Hepatocyte (in vitro differentiated cells): ENCODE data around the gene ARSJ. TPM values are rescaled to one million over a fixed set of nuclear protein-coding genes. Genes with fewer than 3 reads are reported as not detected.

Experiments used
- DNase-seq: peaks from one replicate; pipeline ENCODE4 v3.0.0-alpha.2; 2016; ENCODE audit warnings: low spot score
- H2AFZ ChIP-seq: fragments of 200-600 bp; sonication (generic); 2 replicates; pipeline ENCODE4 v1.6.0; 2016; ENCODE audit warnings: antibody characterized with exemption, mild to moderate bottlenecking
- H3K27ac ChIP-seq: fragments of 200-600 bp; sonication (generic); 2 replicates; pipeline ENCODE4 v1.5.1; 2016; ENCODE audit warnings: mild to moderate bottlenecking
- H3K27me3 ChIP-seq: fragments of 200-600 bp; sonication (generic); 2 replicates; pipeline ENCODE4 v1.6.1; 2016
- H3K36me3 ChIP-seq: fragments of 200-600 bp; sonication (generic); replicated peaks from 2 replicates; pipeline ENCODE4 v1.5.1; 2016; ENCODE audit warnings: low read depth; ENCODE audit not compliant: insufficient read depth
- H3K4me1 ChIP-seq: fragments of 200-600 bp; sonication (generic); 2 replicates; pipeline ENCODE4 v1.5.1; 2016; ENCODE audit warnings: mild to moderate bottlenecking, moderate library complexity; ENCODE audit not compliant: insufficient read depth
- H3K4me2 ChIP-seq: fragments of 200-600 bp; sonication (generic); 2 replicates; pipeline ENCODE4 v1.6.0; 2016
- H3K4me3 ChIP-seq: fragments of 200-600 bp; sonication (generic); 2 replicates; pipeline ENCODE4 v1.5.1; 2016; ENCODE audit warnings: mild to moderate bottlenecking
- H3K79me2 ChIP-seq: fragments of 200-600 bp; sonication (generic); 2 replicates; pipeline ENCODE4 v1.6.0; 2017; ENCODE audit warnings: mild to moderate bottlenecking
- H3K9me2 ChIP-seq: fragments of 200-600 bp; sonication (generic); replicated peaks from 2 replicates; pipeline ENCODE4 v1.6.0; 2017; ENCODE audit warnings: mild to moderate bottlenecking; ENCODE audit not compliant: insufficient read depth
- H3K9me3 ChIP-seq: fragments of 200-600 bp; sonication (generic); 2 replicates; pipeline ENCODE4 v1.5.1; 2016; ENCODE audit warnings: low read depth, mild to moderate bottlenecking
- H4K20me1 ChIP-seq: fragments of 200-600 bp; sonication (generic); 2 replicates; pipeline ENCODE4 v1.6.0; 2016; ENCODE audit warnings: mild to moderate bottlenecking; ENCODE audit not compliant: insufficient read depth, poor library complexity, severe bottlenecking
- EZH2 ChIP-seq: fragments of 200-600 bp; sonication (generic); IDR thresholded peaks from 2 replicates; pipeline ENCODE4 v1.6.1; 2016; ENCODE audit warnings: antibody characterized with exemption, mild to moderate bottlenecking, borderline replicate concordance
- EZH2phosphoT487 ChIP-seq: fragments of 200-600 bp; sonication (generic); IDR thresholded peaks from one replicate; pipeline ENCODE4 v1.6.1; 2018; ENCODE audit warnings: antibody characterized with exemption, mild to moderate bottlenecking, low read depth, moderate library complexity; ENCODE audit not compliant: unreplicated experiment, severe bottlenecking
- WGBS: methylation state at CpG from one replicate; pipeline ENCODE4 v1.1.6; 2016; ENCODE audit warnings: low lambda C conversion rate; ENCODE audit errors: missing lambda C conversion rate; 5-methylcytosine and 5-hydroxymethylcytosine counted together
- polyA plus RNA-seq: library from polyadenylated mRNA; unstranded; fragments of >200 nt; fragmentation: Nextera tagmentation; extraction: Ambion mirVana; gene quantifications from 2 replicates; pipeline ENCODE4 v1.2.1, GENCODE V29; 2016
- total RNA-seq: library from RNA; depleted of rRNA; stranded (reverse); fragments of >200 nt; gene quantifications from 2 replicates; pipeline ENCODE4 v1.2.3, GENCODE V29; 2014
- TF ChIP-seq, protein P1 (sequence below): fragments of 200-600 bp; sonication (generic); IDR thresholded peaks from 2 replicates; pipeline ENCODE4 v1.5.1; 2016; ENCODE audit warnings: antibody characterized with exemption, mild to moderate bottlenecking; ENCODE audit not compliant: poor library complexity

ARSJ gene
- total and polyA plus RNA-seq, 2 experiments from 2014 or later, result 7.6 to 13.8 TPM

GRCh38 chr4:113866611-113867010 is 112.8 kb downstream of the ARSJ start:
- H3K27ac ChIP-seq, result peak overlapping the region; percentile 56
- no peak for DNase-seq
- H4K20me1 ChIP-seq, result no peaks in the 10 kb centered on the region
- H3K4me3 ChIP-seq, result no peak overlapping the region
- no peaks in the 10 kb centered on the region for H3K9me2 ChIP-seq
- H3K4me2 ChIP-seq, result no peak overlapping the region
- 60% methylated on average over 2 of the region's 2 CpGs for WGBS
- H2AFZ ChIP-seq, result peak overlapping the region; percentile 48
- no peaks in the 10 kb centered on the region for H3K79me2 ChIP-seq
- H3K27me3 ChIP-seq, result no peaks in the 10 kb centered on the region
- no peaks in the 10 kb centered on the region for H3K4me1 ChIP-seq
- H3K36me3 ChIP-seq, result no peaks in the 10 kb centered on the region
- no peak for TF ChIP-seq EZH2phosphoT487
- TF ChIP-seq EZH2, result no peak
- TF ChIP-seq, protein P1, sequence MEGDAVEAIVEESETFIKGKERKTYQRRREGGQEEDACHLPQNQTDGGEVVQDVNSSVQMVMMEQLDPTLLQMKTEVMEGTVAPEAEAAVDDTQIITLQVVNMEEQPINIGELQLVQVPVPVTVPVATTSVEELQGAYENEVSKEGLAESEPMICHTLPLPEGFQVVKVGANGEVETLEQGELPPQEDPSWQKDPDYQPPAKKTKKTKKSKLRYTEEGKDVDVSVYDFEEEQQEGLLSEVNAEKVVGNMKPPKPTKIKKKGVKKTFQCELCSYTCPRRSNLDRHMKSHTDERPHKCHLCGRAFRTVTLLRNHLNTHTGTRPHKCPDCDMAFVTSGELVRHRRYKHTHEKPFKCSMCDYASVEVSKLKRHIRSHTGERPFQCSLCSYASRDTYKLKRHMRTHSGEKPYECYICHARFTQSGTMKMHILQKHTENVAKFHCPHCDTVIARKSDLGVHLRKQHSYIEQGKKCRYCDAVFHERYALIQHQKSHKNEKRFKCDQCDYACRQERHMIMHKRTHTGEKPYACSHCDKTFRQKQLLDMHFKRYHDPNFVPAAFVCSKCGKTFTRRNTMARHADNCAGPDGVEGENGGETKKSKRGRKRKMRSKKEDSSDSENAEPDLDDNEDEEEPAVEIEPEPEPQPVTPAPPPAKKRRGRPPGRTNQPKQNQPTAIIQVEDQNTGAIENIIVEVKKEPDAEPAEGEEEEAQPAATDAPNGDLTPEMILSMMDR, result no peak
- no peaks in the 10 kb centered on the region for H3K9me3 ChIP-seq

GRCh38 chr4:113858924-113859323 is 120.5 kb downstream of the ARSJ start:
- H4K20me1 ChIP-seq, result no peaks in the 10 kb centered on the region
- H3K27me3 ChIP-seq, result no peaks in the 10 kb centered on the region
- no peaks in the 10 kb centered on the region for H3K9me3 ChIP-seq
- H3K36me3 ChIP-seq, result no peaks in the 10 kb centered on the region
- TF ChIP-seq EZH2 (no peak), EZH2phosphoT487 (no peak)
- TF ChIP-seq, protein P1, result no peak
- no peaks in the 10 kb centered on the region for H3K4me1 ChIP-seq
- H3K79me2 ChIP-seq, result no peaks in the 10 kb centered on the region
- no peak overlapping the region for H3K27ac ChIP-seq
- 78% methylated on average over 1 of the region's 1 CpG for WGBS
- DNase-seq, result no peak
- no peak overlapping the region for H3K4me2 ChIP-seq
- no peaks in the 10 kb centered on the region for H3K9me2 ChIP-seq
- H3K4me3 ChIP-seq, result no peak overlapping the region
- no peak overlapping the region for H2AFZ ChIP-seq

DNA sequence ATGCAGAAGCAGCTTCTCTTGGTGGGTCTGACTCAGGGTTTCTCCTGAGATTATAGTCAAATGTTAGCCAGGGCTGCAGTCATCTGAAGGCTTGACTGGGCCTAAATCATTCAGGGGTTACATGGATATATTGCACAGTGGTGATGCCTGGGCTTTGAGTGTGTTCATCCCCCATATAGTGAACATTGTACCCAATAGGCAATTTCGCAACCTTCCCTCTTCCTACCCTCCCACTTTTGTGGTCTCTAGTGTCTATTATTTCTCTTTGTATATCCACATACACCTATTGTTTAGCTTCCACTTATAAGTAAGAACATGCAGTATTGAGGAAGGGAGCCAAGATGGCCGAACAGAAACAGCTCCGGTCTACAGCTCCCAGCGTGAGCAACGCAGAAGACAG is 127.6 kb downstream of the ARSJ start:
- Histone ChIP-seq H3K36me3 (no peaks in the 10 kb centered on the region), H3K9me2 (no peaks in the 10 kb centered on the region), H3K79me2 (no peaks in the 10 kb centered on the region), H2AFZ (no peak overlapping the region), H3K9me3 (no peaks in the 10 kb centered on the region), H3K4me3 (no peak overlapping the region), H3K4me2 (no peak overlapping the region), H3K4me1 (no peaks in the 10 kb centered on the region), H4K20me1 (no peaks in the 10 kb centered on the region), H3K27me3 (no peaks in the 10 kb centered on the region), H3K27ac (no peak overlapping the region)
- 78% methylated on average over 5 of the region's 5 CpGs for WGBS
- DNase-seq, result no peak
- TF ChIP-seq EZH2 (no peak), EZH2phosphoT487 (no peak)
- TF ChIP-seq, protein P1, result no peak

Other genes starting within 250 kb of the ARSJ start
- 98.2 and 99.1 TPM in 2 replicates for gene CAMK2D, start 217.9 kb downstream of the ARSJ start, total RNA-seq
- gene CAMK2D, start 217.9 kb downstream of the ARSJ start, polyA plus RNA-seq, result 34.7 and 36.8 TPM in 2 replicates